H9 (cell line): ENCODE results near the gene CLPSL2. TPM values are rescaled to one million over a fixed set of nuclear protein-coding genes. Genes with fewer than 3 reads are reported as not detected.

Source experiments
- DNase-seq: peaks from one replicate; pipeline ENCODE4 v3.0.0-alpha.2; 2017
- H2AFZ ChIP-seq: one replicate; pipeline ENCODE4 v1.6.1; 2013; ENCODE audit warnings: mild to moderate bottlenecking, low read length, control low read depth, moderate library complexity
- H2AK5ac ChIP-seq: 2 replicates; pipeline ENCODE4 v1.6.1; 2013; ENCODE audit warnings: low read length, control low read depth, mixed read lengths; ENCODE audit not compliant: insufficient read length
- H2BK120ac ChIP-seq: one replicate; pipeline ENCODE4 v1.6.1; 2013; ENCODE audit warnings: low read depth, mild to moderate bottlenecking, low read length, control low read depth, inconsistent platforms; ENCODE audit not compliant: poor library complexity, severe bottlenecking
- H2BK12ac ChIP-seq: 2 replicates; pipeline ENCODE4 v1.6.1; 2013; ENCODE audit warnings: low read length, control low read depth, mixed read lengths, low read depth; ENCODE audit not compliant: insufficient read length
- H2BK15ac ChIP-seq: 2 replicates; pipeline ENCODE4 v1.6.1; 2013; ENCODE audit warnings: low read depth, low read length, control low read depth
- H2BK20ac ChIP-seq: one replicate; pipeline ENCODE4 v1.6.1; 2013; ENCODE audit warnings: low read depth, mild to moderate bottlenecking, low read length, control low read depth, inconsistent platforms; ENCODE audit not compliant: poor library complexity, severe bottlenecking
- H2BK5ac ChIP-seq: 2 replicates; pipeline ENCODE4 v1.6.1; 2013; ENCODE audit warnings: low read length, control low read depth, mixed read lengths; ENCODE audit not compliant: insufficient read length
- H3K14ac ChIP-seq: 2 replicates; pipeline ENCODE4 v1.6.1; 2013; ENCODE audit warnings: low read length, control low read depth; ENCODE audit not compliant: insufficient read depth
- H3K18ac ChIP-seq: 2 replicates; pipeline ENCODE4 v1.6.1; 2013; ENCODE audit warnings: low read depth, mild to moderate bottlenecking, mixed read lengths, low read length, control low read depth; ENCODE audit not compliant: insufficient read length
- H3K23ac ChIP-seq: 2 replicates; pipeline ENCODE4 v1.6.1; 2013; ENCODE audit warnings: low read length, control low read depth, mixed read lengths, low read depth; ENCODE audit not compliant: insufficient read length
- H3K23me2 ChIP-seq: 2 replicates; pipeline ENCODE4 v1.6.1; 2013; ENCODE audit warnings: low read depth, mild to moderate bottlenecking, mixed read lengths, low read length, control low read depth; ENCODE audit not compliant: insufficient read length, poor library complexity, severe bottlenecking
- H3K27ac ChIP-seq: 2 replicates; pipeline ENCODE4 v1.5.1; 2013; ENCODE audit warnings: low read length, control low read depth, mixed read lengths, low read depth; ENCODE audit not compliant: insufficient read length
- H3K27me3 ChIP-seq: 2 replicates; pipeline ENCODE4 v1.6.1; 2013; ENCODE audit warnings: low read length, control low read depth, inconsistent platforms; ENCODE audit not compliant: insufficient read depth
- H3K4ac ChIP-seq: 2 replicates; pipeline ENCODE4 v1.6.1; 2013; ENCODE audit warnings: low read depth, mild to moderate bottlenecking, control low read depth, inconsistent platforms, low read length, moderate library complexity
- H3K4me1 ChIP-seq: 2 replicates; pipeline ENCODE4 v1.6.1; 2013; ENCODE audit warnings: low read length, control low read depth, inconsistent platforms; ENCODE audit not compliant: insufficient read depth
- H3K4me2 ChIP-seq: 2 replicates; pipeline ENCODE4 v1.6.1; 2013; ENCODE audit warnings: low read length, control low read depth, mixed read lengths; ENCODE audit not compliant: insufficient read length, insufficient read depth
- H3K56ac ChIP-seq: 2 replicates; pipeline ENCODE4 v1.6.1; 2013; ENCODE audit warnings: low read depth, mild to moderate bottlenecking, mixed read lengths, low read length, control low read depth; ENCODE audit not compliant: insufficient read length
- H3K79me1 ChIP-seq: 2 replicates; pipeline ENCODE4 v1.6.1; 2013; ENCODE audit warnings: low read depth, mild to moderate bottlenecking, moderate library complexity, low read length, control low read depth, inconsistent platforms; ENCODE audit not compliant: insufficient read depth, poor library complexity, severe bottlenecking
- H3K79me2 ChIP-seq: 2 replicates; pipeline ENCODE4 v1.6.1; 2013; ENCODE audit warnings: low read length, control low read depth, inconsistent platforms; ENCODE audit not compliant: insufficient read depth
- H3K9ac ChIP-seq: 2 replicates; pipeline ENCODE4 v1.6.1; 2013; ENCODE audit warnings: low read length, control low read depth, mixed read lengths; ENCODE audit not compliant: insufficient read length; ENCODE audit errors: extremely low read depth
- H3K9me3 ChIP-seq: one replicate; pipeline ENCODE4 v1.6.1; 2013; ENCODE audit warnings: low read depth, low read length, inconsistent platforms; ENCODE audit not compliant: control insufficient read depth
- H3T11ph ChIP-seq: one replicate; pipeline ENCODE4 v1.6.1; 2013; ENCODE audit warnings: mild to moderate bottlenecking, low read length, control low read depth, inconsistent platforms
- H4K20me1 ChIP-seq: one replicate; pipeline ENCODE4 v1.6.1; 2013; ENCODE audit not compliant: control insufficient read depth, insufficient read length, insufficient read depth
- H4K5ac ChIP-seq: 2 replicates; pipeline ENCODE4 v1.6.1; 2013; ENCODE audit warnings: low read depth, mild to moderate bottlenecking, mixed read lengths, low read length, control low read depth; ENCODE audit not compliant: insufficient read length
- H4K8ac ChIP-seq: replicated peaks from 2 replicates; pipeline ENCODE4 v1.6.1; 2013; ENCODE audit warnings: low read length, control low read depth, mixed read lengths, low read depth; ENCODE audit not compliant: insufficient read length
- H4K91ac ChIP-seq: 2 replicates; pipeline ENCODE4 v1.6.1; 2013; ENCODE audit warnings: low read depth, mild to moderate bottlenecking, moderate library complexity, mixed read lengths, low read length, control low read depth; ENCODE audit not compliant: insufficient read length
- H3K27ac Mint-ChIP-seq, 3 experiments: 2 replicates in 2 of 3; 3 replicates in 1 of 3; pipeline ENCODE4 v1.8.0; 2020 to 2021; ENCODE audit warnings: mixed read lengths in 3 of 3, mild to moderate bottlenecking in 1 of 3, moderate library complexity in 1 of 3
- H3K27me3 Mint-ChIP-seq: 2 replicates; pipeline ENCODE4 v1.8.0; 2021; ENCODE audit warnings: low read depth, mild to moderate bottlenecking, moderate library complexity, mixed read lengths
- H3K36me3 Mint-ChIP-seq, 3 experiments: 2 replicates in 2 of 3; 3 replicates in 1 of 3; pipeline ENCODE4 v1.8.0; 2020 to 2021; ENCODE audit warnings: low read depth in 3 of 3, mixed read lengths in 3 of 3; ENCODE audit not compliant: insufficient read depth in 1 of 3
- H3K4me1 Mint-ChIP-seq, 2 experiments: 2 replicates each; pipeline ENCODE4 v1.8.0; 2020; ENCODE audit warnings: mixed read lengths in 2 of 2
- H3K4me3 Mint-ChIP-seq, 2 experiments: 2 replicates in 1 of 2; 3 replicates in 1 of 2; pipeline ENCODE4 v1.8.0; 2020 to 2021; ENCODE audit warnings: mild to moderate bottlenecking in 2 of 2, mixed read lengths in 2 of 2, moderate library complexity in 1 of 2
- H3K9me3 Mint-ChIP-seq, 2 experiments: 2 replicates in 1 of 2; 3 replicates in 1 of 2; pipeline ENCODE4 v1.8.0; 2020; ENCODE audit warnings: mild to moderate bottlenecking in 2 of 2, mixed read lengths in 2 of 2, moderate library complexity in 1 of 2
- CTCF ChIP-seq: fragments of 200-600 bp; sonication (generic); conservative IDR thresholded peaks from 3 replicates; pipeline ENCODE4 v1.8.0; 2021; ENCODE audit warnings: antibody characterized with exemption, mild to moderate bottlenecking
- WGBS: extraction: QIAGEN DNeasy Blood & Tissue Kit; methylation state at CpG from one replicate; pipeline ENCODE4 v1.1.7; 2013; ENCODE audit warnings: missing lambda C conversion rate, low lambda C conversion rate, mixed read lengths; ENCODE audit not compliant: insufficient read length; ENCODE audit errors: extremely low coverage; 5-methylcytosine and 5-hydroxymethylcytosine counted together
- total RNA-seq: library from RNA; stranded (reverse); gene quantifications from 2 replicates; pipeline ENCODE4 v1.2.1, GENCODE V29; 2021

The CLPSL2 gene
- total RNA-seq, 1 experiment from 2014 or later: 4.4 TPM

- H3K27ac ChIP-seq: no peak overlapping the region
- no peak overlapping the region for H2BK5ac ChIP-seq
- peak overlapping the region in 2 of 3 experiments; percentile 30 to 44; a peak in 3 of 7 replicates for H3K27ac Mint-ChIP-seq
- H3K4me3 Mint-ChIP-seq: no peak overlapping the region; a peak in 1 of 5 replicates
- H2AK5ac ChIP-seq: no peak overlapping the region
- no peak overlapping the region for H3K14ac ChIP-seq
- no peak overlapping the region for H3K56ac ChIP-seq
- no peak overlapping the region for H2BK15ac ChIP-seq
- H3K4me1 Mint-ChIP-seq: peaks cover 39% of the 10 kb centered on the region in 2 experiments
- no peaks in the 10 kb centered on the region for H3K23me2 ChIP-seq
- H3K36me3 Mint-ChIP-seq: no peaks in the 10 kb centered on the region; a peak in 1 of 7 replicates
- H2BK20ac ChIP-seq: no peak overlapping the region
- DNase-seq: no peak
- no peaks in the 10 kb centered on the region for H4K20me1 ChIP-seq
- H2BK12ac ChIP-seq: no peak overlapping the region
- TF ChIP-seq CTCF: no peak
- no peaks in the 10 kb centered on the region; a peak in 1 of 5 replicates for H3K9me3 Mint-ChIP-seq
- no peak overlapping the region for H3T11ph ChIP-seq
- no peak overlapping the region for H4K5ac ChIP-seq
- H3K4ac ChIP-seq: no peak overlapping the region
- no peak overlapping the region for H2AFZ ChIP-seq
- peaks cover 15% of the 10 kb centered on the region; the same call in 1 of the 2 replicates for H3K4me1 ChIP-seq
- H3K18ac ChIP-seq: no peak overlapping the region
- no peaks in the 10 kb centered on the region for H3K27me3 ChIP-seq
- H4K91ac ChIP-seq: no peak overlapping the region
- no peaks in the 10 kb centered on the region; the same call in none of the 2 replicates for H3K27me3 Mint-ChIP-seq
- no peaks in the 10 kb centered on the region for H3K79me2 ChIP-seq
- no CpG with 5 or more reads among the region's 6 CpGs for WGBS
- H3K4me2 ChIP-seq: no peak overlapping the region
- H3K23ac ChIP-seq: no peak overlapping the region
- H3K79me1 ChIP-seq: no peaks in the 10 kb centered on the region
- H3K9ac ChIP-seq: no peak overlapping the region
- H4K8ac ChIP-seq: no peak overlapping the region
- H2BK120ac ChIP-seq: no peak overlapping the region
- no peaks in the 10 kb centered on the region for H3K9me3 ChIP-seq
Observed at GRCh38 chr6:35754452-35755277, 21.7 kb upstream of the CLPSL2 start.
